RWPE2 (cell line): ENCODE results near the gene SENP7.

Experiments
- ATAC-seq: fragments of 200-7000 bp; cut with Tn5 transposase; 3 replicates; pipeline ENCODE4 v1.9.1; 2021; ENCODE audit warnings: low read depth
- DNase-seq: peaks from one replicate; pipeline ENCODE4 v3.0.0-alpha.2; 2020; ENCODE audit warnings: low spot score
- H3K27ac ChIP-seq: fragments of 450-650 bp; 2 replicates; pipeline ENCODE4 v1.5.1; 2017; ENCODE audit warnings: mild to moderate bottlenecking; ENCODE audit not compliant: poor library complexity, severe bottlenecking
- H3K27me3 ChIP-seq: fragments of 250-450 bp; sonication (Bioruptor Pico); 2 replicates; pipeline ENCODE4 v1.5.1; 2021; ENCODE audit warnings: mild to moderate bottlenecking, moderate library complexity; ENCODE audit not compliant: insufficient read depth, poor library complexity, severe bottlenecking
- H3K36me3 ChIP-seq: fragments of 250-450 bp; sonication (Bioruptor Pico); 2 replicates; pipeline ENCODE4 v1.5.1; 2020; ENCODE audit warnings: low read depth, mild to moderate bottlenecking, moderate library complexity
- H3K4me1 ChIP-seq: fragments of 250-450 bp; sonication (Bioruptor Pico); 2 replicates; pipeline ENCODE4 v1.5.1; 2021; ENCODE audit warnings: mild to moderate bottlenecking, moderate library complexity; ENCODE audit not compliant: insufficient read depth, poor library complexity, severe bottlenecking
- H3K4me3 ChIP-seq: fragments of 250-450 bp; sonication (Bioruptor Pico); 2 replicates; pipeline ENCODE4 v1.5.1; 2021; ENCODE audit warnings: mild to moderate bottlenecking, moderate library complexity; ENCODE audit not compliant: severe bottlenecking
- H3K9me3 ChIP-seq: fragments of 250-450 bp; sonication (Bioruptor Pico); 2 replicates; pipeline ENCODE4 v1.5.1; 2021; ENCODE audit warnings: mild to moderate bottlenecking, moderate library complexity; ENCODE audit not compliant: severe bottlenecking
- CTCF ChIP-seq: fragments of 450-650 bp; IDR thresholded peaks from one replicate; pipeline ENCODE4 v1.5.1; 2017; ENCODE audit warnings: mild to moderate bottlenecking, moderate library complexity; ENCODE audit not compliant: poor library complexity, severe bottlenecking

SENP7 gene

GRCh38 chr3:101278727-101279126 lies 234.3 kb downstream of the SENP7 start:
- no peak overlapping the region for H3K27ac ChIP-seq

More at GRCh38 chr3:101278727-101279126, 234.3 kb downstream of the SENP7 start:
- no peak for TF ChIP-seq CTCF
- no peak overlapping the region for H3K4me3 ChIP-seq
- no peak for ATAC-seq
- H3K36me3 ChIP-seq: no peaks in the 10 kb centered on the region
- no peaks in the 10 kb centered on the region for H3K9me3 ChIP-seq
- no peak for DNase-seq
- H3K4me1 ChIP-seq: no peaks in the 10 kb centered on the region
- H3K27me3 ChIP-seq: no peaks in the 10 kb centered on the region
